GM12892 (cell line): ENCODE measurements around the gene AK3.

Experiments
- DNase-seq: peaks from one replicate; pipeline ENCODE4 v3.0.0; 2011; ENCODE audit not compliant: insufficient read length
- FAIRE-seq: peaks from 2 replicates; lab custom pipeline; 2011; peaks lifted over from hg19 to GRCh38; lab: Jason Lieb, UNC
- POLR2A ChIP-seq: IDR thresholded peaks from 2 replicates; pipeline ENCODE4 v1.6.1; 2011; ENCODE audit warnings: low read depth, low read length, control low read depth
- POLR2AphosphoS5 ChIP-seq: IDR thresholded peaks from 2 replicates; pipeline ENCODE4 v1.6.1; 2011; ENCODE audit warnings: low read depth, low read length, control low read depth
- TAF1 ChIP-seq: IDR thresholded peaks from 2 replicates; pipeline ENCODE4 v1.6.1; 2011; ENCODE audit warnings: low read depth, mild to moderate bottlenecking, control low read depth, low read length, borderline replicate concordance

Gene AK3

DNA sequence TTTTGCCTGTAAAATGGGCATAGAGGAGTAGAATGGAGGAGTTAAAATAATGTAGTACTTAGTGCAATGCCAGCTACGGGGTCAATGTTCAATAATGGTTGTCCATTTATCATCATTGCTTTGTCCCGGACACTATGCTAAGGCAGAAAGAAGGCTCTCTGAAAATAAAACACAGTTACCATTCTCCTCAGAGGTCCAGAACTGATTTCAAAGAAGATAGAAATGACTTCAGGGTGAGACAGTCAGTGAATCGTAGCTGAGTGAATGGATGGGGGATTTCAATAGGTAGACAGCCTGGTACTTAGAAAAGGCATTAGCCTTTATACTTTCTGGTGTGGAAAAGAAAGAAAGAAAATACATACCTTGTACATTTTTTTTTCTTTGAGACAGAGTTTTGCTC is 1.2 kb upstream of the AK3 start:
- FAIRE-seq: no peak
- DNase-seq: no peak
- TF ChIP-seq POLR2A: no peak
- TF ChIP-seq TAF1: no peak
- TF ChIP-seq POLR2AphosphoS5: no peak

DNA sequence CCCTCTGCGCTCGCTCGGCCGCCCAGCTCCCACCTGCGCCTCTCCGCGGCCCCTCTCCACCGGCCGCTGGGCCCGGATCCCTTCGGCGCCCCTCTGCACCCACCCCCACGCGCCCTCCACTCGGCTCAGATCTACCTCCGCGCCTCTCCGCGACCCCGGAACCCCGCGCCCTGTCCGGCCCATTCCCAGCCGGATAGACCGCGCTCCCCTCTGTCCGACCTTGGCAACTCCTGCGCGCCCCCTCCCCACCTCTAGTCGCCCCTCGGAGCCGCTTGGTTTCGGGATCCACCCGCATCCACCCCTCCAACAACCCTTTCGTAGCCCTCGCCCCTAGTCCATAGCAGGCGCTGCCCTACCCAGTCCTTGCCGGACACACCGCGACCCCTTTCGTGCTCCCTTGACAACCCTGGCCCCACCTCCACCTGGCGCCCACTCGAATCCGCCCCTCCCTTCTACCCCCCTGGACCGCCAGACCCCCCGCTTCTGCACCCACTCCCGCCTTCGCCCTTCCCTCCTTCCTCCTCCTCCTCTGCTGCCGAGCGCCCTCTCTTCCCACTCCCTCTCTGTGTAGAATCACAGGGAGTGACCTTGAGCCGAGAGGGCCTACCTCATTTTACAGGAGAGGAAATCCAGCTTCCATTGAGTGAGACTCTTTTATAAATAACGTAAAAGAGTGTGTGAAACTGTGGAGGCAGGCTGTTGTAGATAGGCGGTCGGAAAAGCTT is 525 bp upstream of the AK3 start:
- no peak for FAIRE-seq
- peak; percentile 14 for DNase-seq
- TF ChIP-seq TAF1 (no peak), POLR2AphosphoS5 (peak; percentile 7; the same call in 1 of the 2 replicates), POLR2A (no peak)

DNA sequence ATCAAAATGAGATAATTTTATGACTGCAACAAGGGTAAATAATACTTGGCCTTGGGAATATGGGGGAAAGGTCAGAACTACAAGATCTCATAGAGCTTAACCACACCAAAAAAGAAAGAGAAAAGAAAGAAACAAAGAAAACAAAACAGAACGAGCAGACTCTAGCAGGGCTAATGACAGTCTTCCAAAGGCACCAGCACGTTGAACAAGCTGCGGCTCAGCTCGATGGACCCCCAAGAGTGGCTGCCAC is 689 bp downstream of the AK3 start:
- TF ChIP-seq POLR2AphosphoS5: no peak
- TF ChIP-seq TAF1: no peak
- TF ChIP-seq POLR2A: no peak
- DNase-seq (no peak), FAIRE-seq (no peak)

DNA sequence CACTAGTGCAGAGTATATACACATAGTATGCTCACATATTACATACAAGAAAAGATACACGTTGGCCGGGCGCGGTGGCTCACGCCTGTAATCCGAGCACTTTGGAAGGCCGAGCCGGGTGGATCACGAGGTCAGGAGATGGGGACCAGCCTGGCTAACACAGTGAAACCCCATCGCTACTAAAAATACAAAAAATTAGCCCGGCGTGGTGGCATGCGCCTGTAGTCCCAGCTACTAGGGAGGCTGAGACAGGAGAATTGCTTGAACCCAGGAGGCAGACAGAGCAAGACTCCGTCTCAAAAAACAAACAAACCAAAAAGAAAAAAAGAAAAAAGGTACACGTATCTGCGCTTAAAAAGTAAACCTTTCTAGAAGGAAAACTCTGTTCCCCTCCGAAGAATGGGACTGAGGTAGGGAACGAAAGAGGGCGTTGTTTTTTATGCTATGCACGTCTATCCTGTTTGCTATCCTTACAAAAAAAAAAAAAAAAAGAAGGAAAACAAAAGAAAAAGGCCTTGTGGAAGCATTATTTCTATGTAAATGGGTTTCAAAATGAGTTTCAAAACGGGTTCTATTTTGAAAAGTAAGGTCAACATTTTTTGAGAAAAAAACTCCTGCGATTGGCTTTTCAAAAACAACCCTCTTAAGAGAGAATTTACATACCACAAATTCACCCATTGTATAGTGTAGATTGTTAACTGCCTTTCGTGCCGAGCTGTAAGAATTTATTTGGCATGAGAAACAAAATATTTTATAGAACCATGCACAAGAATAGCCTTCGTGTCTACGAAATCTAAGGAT is 1.2 kb downstream of the AK3 start:
- DNase-seq: no peak
- TF ChIP-seq POLR2AphosphoS5 (no peak), TAF1 (no peak), POLR2A (no peak)
- FAIRE-seq: no peak

DNA sequence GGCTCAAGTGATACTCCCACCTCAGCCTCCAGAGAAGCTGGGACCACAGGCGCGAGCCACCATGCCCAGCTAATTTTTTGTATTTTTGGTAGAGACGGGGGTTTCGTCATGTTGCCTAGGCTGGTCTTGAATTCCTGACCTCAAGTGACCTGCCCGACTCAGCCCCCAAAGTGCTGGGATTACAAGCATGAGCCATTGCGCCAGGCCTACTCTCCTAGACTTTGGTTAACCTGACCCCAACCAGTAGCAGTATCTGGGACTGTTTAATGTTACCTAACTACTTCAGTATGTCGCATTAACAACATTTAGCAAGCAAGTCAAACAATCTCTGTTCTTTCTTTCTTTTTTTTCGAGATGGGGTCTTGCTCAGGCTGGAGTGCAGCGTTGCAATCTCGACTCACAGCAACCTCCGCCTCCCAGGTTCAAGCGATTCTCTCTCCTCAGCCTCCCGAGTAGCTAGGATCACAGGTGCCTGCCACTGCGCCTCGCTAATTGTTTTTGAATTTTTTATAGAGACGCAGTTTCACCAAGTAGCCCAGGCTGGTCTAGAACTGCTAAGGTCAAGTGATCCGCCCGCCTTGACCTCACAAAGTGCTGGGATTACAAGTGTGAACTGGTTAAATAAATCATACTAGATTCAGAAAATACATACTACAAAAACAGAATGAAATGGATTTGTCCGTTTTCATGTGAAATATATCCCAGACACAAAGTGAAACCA is 2.0 kb downstream of the AK3 start:
- TF ChIP-seq POLR2A (no peak), TAF1 (no peak), POLR2AphosphoS5 (no peak)
- peak; percentile 67 for FAIRE-seq

DNA sequence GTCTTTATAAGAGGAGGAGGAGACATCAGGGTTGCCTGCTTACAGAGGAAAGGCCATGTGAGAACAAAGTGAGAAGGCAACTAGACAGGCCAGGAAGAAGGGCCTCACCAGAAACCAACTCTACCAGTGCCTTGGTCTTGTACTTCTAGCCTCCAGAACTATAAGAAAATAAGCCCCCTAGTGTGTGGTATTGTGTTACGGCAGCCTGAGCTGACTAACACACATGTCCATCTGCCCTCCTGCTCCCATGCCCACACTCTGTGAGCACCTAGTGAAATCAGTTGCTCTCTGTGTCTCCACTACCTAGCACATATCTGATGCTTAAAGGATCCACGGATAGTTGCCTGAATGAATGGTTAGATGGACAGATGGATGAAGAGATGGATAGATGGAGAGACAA is 6.9 kb downstream of the AK3 start:
- no peak for DNase-seq
- no peak for TF ChIP-seq POLR2A
- no peak for FAIRE-seq

More for the DNA sequence above, 2.0 kb downstream of the AK3 start:
- DNase-seq: no peak

DNA sequence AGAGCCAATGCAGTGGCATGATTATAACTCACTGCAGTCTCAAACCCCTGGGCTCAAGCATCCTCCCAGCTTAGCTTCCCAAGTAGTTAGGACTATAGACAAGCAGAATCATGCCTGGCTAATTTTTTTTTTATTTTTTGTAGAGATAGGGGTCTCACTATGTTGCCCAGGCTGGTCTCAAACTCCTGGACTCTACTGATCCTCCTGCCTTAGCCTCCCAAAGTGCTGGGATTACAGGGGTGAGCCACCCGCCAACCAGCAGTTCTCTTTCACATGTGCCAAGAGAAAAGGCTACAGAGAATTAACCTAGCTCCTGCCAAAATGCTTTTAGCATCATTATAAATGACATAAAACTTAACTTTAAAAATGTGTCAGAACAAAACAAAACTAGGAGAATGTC is 8.1 kb downstream of the AK3 start:
- DNase-seq (no peak), FAIRE-seq (no peak)
- TF ChIP-seq POLR2AphosphoS5: no peak
- TF ChIP-seq TAF1: no peak
- no peak for TF ChIP-seq POLR2A

DNA sequence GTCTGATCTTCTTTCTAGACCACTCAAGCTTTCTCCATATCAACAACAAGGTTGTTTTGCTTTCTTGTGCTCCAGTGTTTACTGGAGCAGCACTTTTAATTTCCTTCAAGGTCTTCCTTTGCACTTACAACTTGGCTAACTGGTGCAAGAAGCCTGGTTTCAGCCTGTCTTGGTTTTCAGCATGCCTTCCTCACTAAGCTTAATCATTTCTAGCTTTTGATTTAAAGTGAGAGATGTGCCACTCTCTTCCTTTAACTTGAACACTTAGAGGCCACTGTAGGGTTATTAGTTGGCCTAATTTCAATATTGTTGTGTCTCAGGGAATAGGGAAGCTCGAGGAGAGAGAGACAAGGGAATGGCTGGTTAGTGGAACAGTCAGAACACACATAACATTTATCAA is 13.4 kb downstream of the AK3 start:
- DNase-seq (no peak), FAIRE-seq (no peak)
- no peak for TF ChIP-seq TAF1
- TF ChIP-seq POLR2AphosphoS5: no peak
- no peak for TF ChIP-seq POLR2A

DNA sequence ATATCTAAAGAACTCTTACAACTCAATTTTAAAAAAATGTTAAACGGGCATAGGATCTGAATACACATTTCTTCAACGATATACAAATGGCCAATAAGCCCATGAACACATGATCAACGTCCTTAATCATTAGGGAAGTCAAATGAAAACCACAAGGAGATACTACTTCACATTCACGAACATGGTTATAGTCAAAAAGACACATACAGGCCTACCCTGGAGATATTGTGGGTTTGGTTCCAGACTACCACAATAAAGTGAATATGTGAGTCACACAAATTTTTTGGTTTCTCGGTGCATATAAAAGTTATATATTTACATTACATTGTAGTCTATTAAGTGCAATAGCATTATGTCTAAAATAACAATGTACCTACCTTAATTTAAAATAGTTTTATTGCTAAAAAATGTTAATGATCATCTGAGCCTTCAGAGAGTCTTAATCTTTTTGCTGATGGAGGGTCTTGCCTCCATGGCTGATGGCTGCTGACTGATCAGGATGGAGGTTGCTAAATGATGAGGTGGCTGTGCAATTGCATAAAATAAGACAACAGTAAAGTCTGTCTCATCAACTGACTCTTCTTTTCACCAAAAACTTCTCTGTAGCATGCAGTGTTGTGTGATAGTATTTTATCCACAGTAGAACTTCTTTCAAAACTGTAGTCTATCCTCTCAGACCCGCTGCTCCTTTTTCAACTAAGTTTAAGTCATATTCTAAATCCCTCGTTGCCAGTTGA is 15.1 kb downstream of the AK3 start:
- no peak for TF ChIP-seq POLR2AphosphoS5
- TF ChIP-seq POLR2A: no peak
- TF ChIP-seq TAF1: no peak

DNA sequence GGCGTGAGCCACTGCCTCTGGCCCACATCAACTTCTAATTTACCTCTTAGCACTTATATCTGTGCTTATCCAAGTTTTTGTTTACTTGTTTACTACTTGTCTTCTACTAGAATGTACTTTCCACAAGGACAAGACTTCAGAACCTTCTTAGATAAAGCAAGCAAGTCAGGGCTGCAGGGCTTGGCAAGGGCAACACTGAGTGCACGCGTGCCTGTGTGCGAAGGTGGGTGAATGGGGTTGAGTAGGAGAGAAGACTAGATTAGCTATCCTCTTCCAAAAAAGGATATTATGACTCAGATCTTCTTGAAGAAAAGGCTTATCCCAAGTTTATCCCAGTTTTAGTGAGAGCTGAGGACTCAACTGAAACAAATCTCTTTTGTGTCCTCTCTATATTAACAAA is 19.3 kb downstream of the AK3 start:
- no peak for FAIRE-seq
- no peak for TF ChIP-seq TAF1
- TF ChIP-seq POLR2AphosphoS5: no peak
- no peak for TF ChIP-seq POLR2A
- no peak for DNase-seq

More for the DNA sequence above, 15.1 kb downstream of the AK3 start:
- FAIRE-seq: no peak
- DNase-seq: no peak

DNA sequence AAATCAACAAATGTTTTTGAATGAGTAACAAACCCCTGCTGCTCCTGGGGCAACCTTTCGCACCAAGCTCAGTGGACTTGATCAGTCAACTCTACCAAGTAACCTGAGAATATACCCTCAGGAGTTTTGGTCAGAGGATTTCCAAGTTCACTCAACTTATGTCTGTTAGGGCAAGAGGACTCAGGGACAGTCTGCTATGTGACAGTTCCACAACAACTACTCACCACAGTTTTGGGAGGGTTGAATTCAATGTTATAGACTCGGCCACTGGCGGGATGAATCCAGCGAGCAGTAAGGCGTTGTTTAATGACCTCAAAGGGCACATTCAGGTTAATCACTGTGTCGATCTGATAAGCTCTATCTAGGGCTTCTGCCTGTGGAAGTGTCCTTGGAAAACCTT is 22.1 kb downstream of the AK3 start:
- FAIRE-seq (no peak), DNase-seq (no peak)
- TF ChIP-seq TAF1: no peak
- no peak for TF ChIP-seq POLR2AphosphoS5
- no peak for TF ChIP-seq POLR2A
